H1 (cell line): ENCODE results near the gene LRTM2. TPM values are rescaled to one million over a fixed set of nuclear protein-coding genes. Genes with fewer than 3 reads are reported as not detected.

ENCODE experiments used
- CTCF ChIA-PET: fragments of 300-600 bp; sonication (Branson Sonifier 250); formaldehyde crosslinking; loops from one replicate; lab custom pipeline; 2021; ENCODE audit not compliant: partially characterized antibody; lab: Charles Lee
- POLR2A ChIA-PET: fragments of 300-600 bp; sonication (Branson Sonifier 250); formaldehyde crosslinking; loops from one replicate; lab custom pipeline; 2021; ENCODE audit warnings: inconsistent platforms; ENCODE audit not compliant: partially characterized antibody; lab: Charles Lee
- DNase-seq, 2 experiments: peaks; one replicate each; pipeline versions ENCODE4 v3.0.0 to v3.0.0-alpha.2; 2010 to 2022; ENCODE audit warnings: low spot score in 2 of 2, low read depth in 1 of 2, mixed read lengths in 1 of 2
- FAIRE-seq: peaks from 2 replicates; lab custom pipeline; 2011; peaks lifted over from hg19 to GRCh38; lab: Jason Lieb, UNC
- H2AFZ ChIP-seq: 2 replicates; pipeline ENCODE4 v1.8.1; 2012; ENCODE audit warnings: low read length, inconsistent platforms
- H2AK5ac ChIP-seq: 2 replicates; pipeline ENCODE4 v1.6.1; 2013; ENCODE audit warnings: low read depth, low read length
- H2BK120ac ChIP-seq: replicated peaks from 2 replicates; pipeline ENCODE3; 2013; ENCODE audit warnings: low read depth, low read length, inconsistent platforms
- H2BK12ac ChIP-seq: 2 replicates; pipeline ENCODE4 v1.6.1; 2013; ENCODE audit warnings: low read depth, low read length
- H2BK15ac ChIP-seq: 2 replicates; pipeline ENCODE4 v1.6.1; 2013; ENCODE audit warnings: low read length
- H2BK20ac ChIP-seq: 2 replicates; pipeline ENCODE4 v1.6.1; 2013; ENCODE audit warnings: low read length
- H2BK5ac ChIP-seq: 2 replicates; pipeline ENCODE4 v1.6.1; 2013; ENCODE audit warnings: low read depth, low read length
- H3K14ac ChIP-seq: 2 replicates; pipeline ENCODE4 v1.6.1; 2013; ENCODE audit warnings: inconsistent platforms; ENCODE audit not compliant: insufficient read length
- H3K18ac ChIP-seq: 2 replicates; pipeline ENCODE4 v1.6.1; 2013; ENCODE audit warnings: low read length; ENCODE audit errors: extremely low read depth
- H3K23ac ChIP-seq: 2 replicates; pipeline ENCODE4 v1.6.1; 2013; ENCODE audit warnings: inconsistent platforms; ENCODE audit not compliant: insufficient read length
- H3K23me2 ChIP-seq: 2 replicates; pipeline ENCODE4 v1.6.1; 2013; ENCODE audit warnings: low read depth, low read length
- H3K27ac ChIP-seq: 2 replicates; pipeline ENCODE4 v1.6.1; 2011; ENCODE audit warnings: low read depth, low read length, inconsistent platforms
- H3K27me3 ChIP-seq, 4 experiments: replicated peaks in 1 of 4; 1 replicate in 1 of 4; 2 replicates in 3 of 4; pipeline versions ENCODE4 v1.6.1 to v1.8.1; 2011 to 2013; ENCODE audit warnings: low read length in 3 of 4, mild to moderate bottlenecking in 3 of 4, inconsistent platforms in 2 of 4, mixed read lengths in 2 of 4, moderate library complexity in 1 of 4; ENCODE audit not compliant: control insufficient read depth in 3 of 4, insufficient read depth in 3 of 4; ENCODE audit errors: extremely low read depth in 1 of 4
- H3K36me3 ChIP-seq, 4 experiments: 2 replicates each; pipeline versions ENCODE4 v1.6.1 to v1.8.1; 2011 to 2013; ENCODE audit warnings: mild to moderate bottlenecking in 4 of 4, low read length in 3 of 4, moderate library complexity in 2 of 4, control low read depth in 1 of 4, inconsistent platforms in 1 of 4; ENCODE audit not compliant: insufficient read depth in 4 of 4, control insufficient read depth in 2 of 4
- H3K4ac ChIP-seq: replicated peaks from 2 replicates; pipeline ENCODE3; 2013; ENCODE audit warnings: low read length, low read depth, mixed read lengths, inconsistent platforms; ENCODE audit not compliant: insufficient read length
- H3K4me1 ChIP-seq, 4 experiments: replicated peaks in 1 of 4; 1 replicate in 1 of 4; 2 replicates in 3 of 4; pipeline versions ENCODE4 v1.6.1 to v1.8.1; 2011 to 2013; ENCODE audit warnings: low read length in 3 of 4, inconsistent platforms in 2 of 4, mixed read lengths in 1 of 4; ENCODE audit not compliant: insufficient read depth in 4 of 4, control insufficient read depth in 3 of 4
- H3K4me2 ChIP-seq, 2 experiments: 2 replicates each; pipeline versions ENCODE4 v1.6.1 to v1.8.1; 2011 to 2013; ENCODE audit warnings: low read depth in 2 of 2, low read length in 2 of 2, control low read depth in 1 of 2, inconsistent platforms in 1 of 2, mild to moderate bottlenecking in 1 of 2; ENCODE audit not compliant: insufficient read depth in 1 of 2
- H3K4me3 ChIP-seq, 4 experiments: fragments of 200-600, 300-600 bp in 1 of 4; sonication (generic), shearing (Covaris generic), sonication (Bioruptor Twin) in 1 of 4; 2 replicates each; pipeline versions ENCODE4 v1.5.1 to v1.8.1; 2011 to 2016; ENCODE audit warnings: low read length in 4 of 4, low read depth in 3 of 4, control low read depth in 2 of 4, inconsistent platforms in 2 of 4, mild to moderate bottlenecking in 2 of 4, mixed read lengths in 1 of 4, moderate library complexity in 1 of 4; ENCODE audit not compliant: insufficient read depth in 2 of 4; ENCODE audit errors: extremely low read depth in 1 of 4
- H3K56ac ChIP-seq: replicated peaks from 2 replicates; pipeline ENCODE3; 2013; ENCODE audit warnings: low read depth, mild to moderate bottlenecking, mixed read lengths, low read length, inconsistent platforms; ENCODE audit not compliant: insufficient read length
- H3K79me1 ChIP-seq: 2 replicates; pipeline ENCODE4 v1.6.1; 2013; ENCODE audit warnings: low read depth, low read length, control low read depth
- H3K79me2 ChIP-seq, 2 experiments: 2 replicates each; pipeline versions ENCODE4 v1.6.1 to v1.8.1; 2012 to 2013; ENCODE audit warnings: low read length in 2 of 2, mild to moderate bottlenecking in 2 of 2, inconsistent platforms in 1 of 2; ENCODE audit not compliant: insufficient read depth in 2 of 2, control insufficient read depth in 1 of 2
- H3K9ac ChIP-seq, 4 experiments: replicated peaks in 1 of 4; 1 replicate in 1 of 4; 2 replicates in 3 of 4; pipeline versions ENCODE4 v1.6.1 to v1.8.1; 2011 to 2013; ENCODE audit warnings: low read depth in 3 of 4, low read length in 3 of 4, control low read depth in 2 of 4, mild to moderate bottlenecking in 2 of 4, moderate library complexity in 2 of 4, inconsistent platforms in 1 of 4; ENCODE audit errors: extremely low read depth in 1 of 4
- H3K9me3 ChIP-seq, 2 experiments: 2 replicates each; pipeline versions ENCODE4 v1.6.1 to v1.8.1; 2012 to 2013; ENCODE audit warnings: mild to moderate bottlenecking in 2 of 2, moderate library complexity in 2 of 2, control low read depth in 1 of 2, inconsistent platforms in 1 of 2, low read depth in 1 of 2, low read length in 1 of 2, mixed read lengths in 1 of 2; ENCODE audit not compliant: insufficient read depth in 2 of 2
- H4K20me1 ChIP-seq, 2 experiments: replicated peaks in 1 of 2; 2 replicates each; pipeline versions ENCODE3 to v1.8.1; 2011 to 2013; ENCODE audit warnings: inconsistent platforms in 2 of 2, low read length in 2 of 2, mild to moderate bottlenecking in 1 of 2; ENCODE audit not compliant: insufficient read depth in 2 of 2, control insufficient read depth in 1 of 2
- H4K5ac ChIP-seq: 2 replicates; pipeline ENCODE4 v1.6.1; 2013; ENCODE audit warnings: low read length, low read depth, mixed read lengths, inconsistent platforms; ENCODE audit not compliant: insufficient read length
- H4K8ac ChIP-seq: 2 replicates; pipeline ENCODE4 v1.8.0; 2013; ENCODE audit warnings: mild to moderate bottlenecking, moderate library complexity, low read length, inconsistent platforms; ENCODE audit not compliant: insufficient read depth; ENCODE audit errors: extremely low read depth
- H4K91ac ChIP-seq: replicated peaks from 2 replicates; pipeline ENCODE3; 2013; ENCODE audit warnings: low read length, mixed read lengths, inconsistent platforms; ENCODE audit not compliant: insufficient read length
- MAFK ChIP-seq: IDR thresholded peaks from 2 replicates; pipeline ENCODE4 v1.6.1; 2012; ENCODE audit warnings: low read depth, mild to moderate bottlenecking, improper control_type of control experiment, low read length
- TCF12 ChIP-seq: IDR thresholded peaks from 2 replicates; pipeline ENCODE4 v1.6.1; 2011; ENCODE audit warnings: low read depth, mild to moderate bottlenecking, low read length
- WGBS, 2 experiments: shearing (Covaris generic) in 1 of 2; methylation state at CpG; one replicate each; pipeline versions ENCODE4 v1.1.6 to v1.1.7; 2013 to 2015; ENCODE audit warnings: low lambda C conversion rate in 2 of 2, mixed read lengths in 2 of 2, inconsistent platforms in 1 of 2, low coverage in 1 of 2, missing lambda C conversion rate in 1 of 2; ENCODE audit not compliant: insufficient replicate concordance in 2 of 2, insufficient coverage in 1 of 2, insufficient read length in 1 of 2; ENCODE audit errors: extremely low coverage in 1 of 2, missing lambda C conversion rate in 1 of 2; 5-methylcytosine and 5-hydroxymethylcytosine counted together
- polyA plus RNA-seq, 7 experiments: library from polyadenylated mRNA; depleted of rRNA in 3 of 7; stranded (reverse) in 5 of 7; unstranded in 2 of 7; fragments of >200 nt in 5 of 7; fragments of 200-250 nt in 2 of 7; gene quantifications; 1 replicate in 5 of 7; 2 replicates in 1 of 7; 4 replicates in 1 of 7; pipeline versions ENCODE4 v1.2.1 to v1.2.3, GENCODE V29; 2011 to 2013; ENCODE audit warnings: missing spikeins in 2 of 7, mixed read lengths in 2 of 7
- total RNA-seq: library from RNA; stranded (reverse); fragmentation: NEBNext Ultra II Directional; extraction: Animal tissue kit (Norgen Biotek cat#: 25700); gene quantifications from 2 replicates; pipeline ENCODE4 v1.2.1, GENCODE V29; 2021

Gene LRTM2
- total and polyA plus RNA-seq, 2 of the 8 experiments (the other 6 are each of a cell fraction or from before 2014, with no cell fraction given), result 0.06 TPM; not detected in 1

- no peak overlapping the region for H2BK20ac ChIP-seq
- H2BK5ac ChIP-seq, result no peak overlapping the region
Measured at GRCh38 chr12:1858456-1858855, 38.1 kb downstream of the LRTM2 start.

More at GRCh38 chr12:1858456-1858855, 38.1 kb downstream of the LRTM2 start:
- H3K23me2 ChIP-seq, result no peaks in the 10 kb centered on the region
- no peak overlapping the region for H2BK12ac ChIP-seq
- H3K9me3 ChIP-seq, result peaks cover 29 to 40% of the 10 kb centered on the region in 2 experiments
- ChIA-PET POLR2A (no interaction called here), CTCF (interaction anchor here (1.2 kb wide), 1 partner anchor 81 kb away, joined by 4 read pairs; no protein-coding TSS in a partner anchor)
- no peak overlapping the region for H4K8ac ChIP-seq
- H3K79me1 ChIP-seq, result no peaks in the 10 kb centered on the region
- H3K79me2 ChIP-seq, result no peaks in the 10 kb centered on the region
- H2BK15ac ChIP-seq, result no peak overlapping the region
- no peak overlapping the region for H3K27ac ChIP-seq
- H3K56ac ChIP-seq, result no peak overlapping the region
- no peak overlapping the region for H3K9ac ChIP-seq
- TF ChIP-seq MAFK (no peak), TCF12 (no peak)
- no peak overlapping the region for H3K4me2 ChIP-seq
- no peak overlapping the region for H3K23ac ChIP-seq
- H3K27me3 ChIP-seq, result no peaks in the 10 kb centered on the region
- WGBS, 2 experiments, result 85% methylated on average over 11 of the region's 11 CpGs; no CpG with 5 or more reads in 1 of the 2 experiments
- no peak overlapping the region for H3K4ac ChIP-seq
- FAIRE-seq, result no peak
- H3K14ac ChIP-seq, result no peak overlapping the region
- H4K5ac ChIP-seq, result no peak overlapping the region
- H3K4me1 ChIP-seq, result no peaks in the 10 kb centered on the region
- no peak overlapping the region for H2AK5ac ChIP-seq
- no peak overlapping the region for H4K91ac ChIP-seq
- no peak overlapping the region for H3K4me3 ChIP-seq
- H3K18ac ChIP-seq, result no peak overlapping the region
- DNase-seq, result no peak
- H4K20me1 ChIP-seq, result no peaks in the 10 kb centered on the region
- H3K36me3 ChIP-seq, result no peaks in the 10 kb centered on the region
- no peak overlapping the region for H2BK120ac ChIP-seq
- no peak overlapping the region for H2AFZ ChIP-seq
